SK-N-SH treated with all-trans-retinoic acid at 6 μM for 48 hours (cell line): ENCODE data around the gene FBXL14.

Experiments used
- ARNTL ChIP-seq: fragments of 450-650 bp; formaldehyde crosslinking; IDR thresholded peaks from 2 replicates; pipeline ENCODE4 v1.5.0; 2020; ENCODE audit warnings: low read depth, mild to moderate bottlenecking, moderate library complexity, borderline replicate concordance
- BACH2 ChIP-seq: fragments of 250-450 bp; sonication (Bioruptor Pico); IDR thresholded peaks from 2 replicates; pipeline ENCODE4 v1.9.0; 2021; ENCODE audit warnings: mild to moderate bottlenecking, borderline replicate concordance
- OSR1 ChIP-seq: fragments of 250-450 bp; sonication (Bioruptor Pico); IDR thresholded peaks from 2 replicates; pipeline ENCODE4 v1.8.0; 2022; ENCODE audit warnings: moderate library complexity, mild to moderate bottlenecking, inconsistent platforms
- RARB ChIP-seq: fragments of 250-450 bp; sonication (Bioruptor Pico); IDR thresholded peaks from 2 replicates; pipeline ENCODE4 v1.8.0; 2021; ENCODE audit warnings: mild to moderate bottlenecking, moderate library complexity
- SNAI2 ChIP-seq: fragments of 250-450 bp; sonication (Bioruptor Pico); IDR thresholded peaks from 2 replicates; pipeline ENCODE4 v1.5.0; 2020; ENCODE audit warnings: mild to moderate bottlenecking, moderate library complexity
- ZFP3 ChIP-seq: fragments of 250-450 bp; sonication (Bioruptor Pico); IDR thresholded peaks from 2 replicates; pipeline ENCODE4 v1.5.0; 2020; ENCODE audit warnings: mild to moderate bottlenecking, moderate library complexity
- ZNF70 ChIP-seq: fragments of 450-650 bp; formaldehyde crosslinking; IDR thresholded peaks from 2 replicates; pipeline ENCODE4 v1.5.0; 2020; ENCODE audit warnings: mild to moderate bottlenecking, moderate library complexity
- ZNF8 ChIP-seq: fragments of 450-650 bp; formaldehyde crosslinking; IDR thresholded peaks from 2 replicates; pipeline ENCODE4 v1.5.0; 2020; ENCODE audit warnings: mild to moderate bottlenecking, moderate library complexity
- TF ChIP-seq, protein P1 (sequence below): fragments of 250-450 bp; sonication (Bioruptor Pico); IDR thresholded peaks from 2 replicates; pipeline ENCODE4 v1.8.0; 2020; ENCODE audit warnings: mild to moderate bottlenecking, moderate library complexity, borderline replicate concordance
- TF ChIP-seq, protein P2 (sequence below): fragments of 250-450 bp; sonication (Bioruptor Pico); IDR thresholded peaks from 2 replicates; pipeline ENCODE4 v1.5.1; 2020; ENCODE audit warnings: low read depth, mild to moderate bottlenecking, moderate library complexity
- TF ChIP-seq, protein P3 (sequence below): fragments of 250-450 bp; sonication (Bioruptor Pico); IDR thresholded peaks from 2 replicates; pipeline ENCODE4 v1.5.1; 2021; ENCODE audit warnings: mild to moderate bottlenecking, moderate library complexity
- TF ChIP-seq, protein P4 (sequence below): fragments of 250-450 bp; sonication (Bioruptor Pico); IDR thresholded peaks from 2 replicates; pipeline ENCODE4 v1.8.0; 2021; ENCODE audit warnings: low read depth, mild to moderate bottlenecking, moderate library complexity, borderline replicate concordance

GRCh38 chr12:1575408-1576401 lies 18.7 kb downstream of the FBXL14 start:
- TF ChIP-seq ZNF8 (CRISPR knock-in tag) = no peak
- no peak for TF ChIP-seq SNAI2
- TF ChIP-seq, protein P1, sequence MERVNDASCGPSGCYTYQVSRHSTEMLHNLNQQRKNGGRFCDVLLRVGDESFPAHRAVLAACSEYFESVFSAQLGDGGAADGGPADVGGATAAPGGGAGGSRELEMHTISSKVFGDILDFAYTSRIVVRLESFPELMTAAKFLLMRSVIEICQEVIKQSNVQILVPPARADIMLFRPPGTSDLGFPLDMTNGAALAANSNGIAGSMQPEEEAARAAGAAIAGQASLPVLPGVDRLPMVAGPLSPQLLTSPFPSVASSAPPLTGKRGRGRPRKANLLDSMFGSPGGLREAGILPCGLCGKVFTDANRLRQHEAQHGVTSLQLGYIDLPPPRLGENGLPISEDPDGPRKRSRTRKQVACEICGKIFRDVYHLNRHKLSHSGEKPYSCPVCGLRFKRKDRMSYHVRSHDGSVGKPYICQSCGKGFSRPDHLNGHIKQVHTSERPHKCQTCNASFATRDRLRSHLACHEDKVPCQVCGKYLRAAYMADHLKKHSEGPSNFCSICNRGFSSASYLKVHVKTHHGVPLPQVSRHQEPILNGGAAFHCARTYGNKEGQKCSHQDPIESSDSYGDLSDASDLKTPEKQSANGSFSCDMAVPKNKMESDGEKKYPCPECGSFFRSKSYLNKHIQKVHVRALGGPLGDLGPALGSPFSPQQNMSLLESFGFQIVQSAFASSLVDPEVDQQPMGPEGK = no peak
- no peak for TF ChIP-seq RARB
- no peak for TF ChIP-seq ARNTL (CRISPR knock-in tag)
- TF ChIP-seq, protein P2, sequence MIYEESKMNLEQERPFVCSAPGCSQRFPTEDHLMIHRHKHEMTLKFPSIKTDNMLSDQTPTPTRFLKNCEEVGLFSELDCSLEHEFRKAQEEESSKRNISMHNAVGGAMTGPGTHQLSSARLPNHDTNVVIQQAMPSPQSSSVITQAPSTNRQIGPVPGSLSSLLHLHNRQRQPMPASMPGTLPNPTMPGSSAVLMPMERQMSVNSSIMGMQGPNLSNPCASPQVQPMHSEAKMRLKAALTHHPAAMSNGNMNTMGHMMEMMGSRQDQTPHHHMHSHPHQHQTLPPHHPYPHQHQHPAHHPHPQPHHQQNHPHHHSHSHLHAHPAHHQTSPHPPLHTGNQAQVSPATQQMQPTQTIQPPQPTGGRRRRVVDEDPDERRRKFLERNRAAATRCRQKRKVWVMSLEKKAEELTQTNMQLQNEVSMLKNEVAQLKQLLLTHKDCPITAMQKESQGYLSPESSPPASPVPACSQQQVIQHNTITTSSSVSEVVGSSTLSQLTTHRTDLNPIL = no peak
- TF ChIP-seq ZNF70 (CRISPR knock-in tag) = no peak
- TF ChIP-seq ZFP3 (CRISPR knock-in tag) = no peak
- TF ChIP-seq, protein P3, sequence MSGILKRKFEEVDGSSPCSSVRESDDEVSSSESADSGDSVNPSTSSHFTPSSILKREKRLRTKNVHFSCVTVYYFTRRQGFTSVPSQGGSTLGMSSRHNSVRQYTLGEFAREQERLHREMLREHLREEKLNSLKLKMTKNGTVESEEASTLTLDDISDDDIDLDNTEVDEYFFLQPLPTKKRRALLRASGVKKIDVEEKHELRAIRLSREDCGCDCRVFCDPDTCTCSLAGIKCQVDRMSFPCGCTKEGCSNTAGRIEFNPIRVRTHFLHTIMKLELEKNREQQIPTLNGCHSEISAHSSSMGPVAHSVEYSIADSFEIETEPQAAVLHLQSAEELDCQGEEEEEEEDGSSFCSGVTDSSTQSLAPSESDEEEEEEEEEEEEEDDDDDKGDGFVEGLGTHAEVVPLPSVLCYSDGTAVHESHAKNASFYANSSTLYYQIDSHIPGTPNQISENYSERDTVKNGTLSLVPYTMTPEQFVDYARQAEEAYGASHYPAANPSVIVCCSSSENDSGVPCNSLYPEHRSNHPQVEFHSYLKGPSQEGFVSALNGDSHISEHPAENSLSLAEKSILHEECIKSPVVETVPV (CRISPR knock-in tag) = no peak
- TF ChIP-seq OSR1 = no peak
- TF ChIP-seq, protein P4, sequence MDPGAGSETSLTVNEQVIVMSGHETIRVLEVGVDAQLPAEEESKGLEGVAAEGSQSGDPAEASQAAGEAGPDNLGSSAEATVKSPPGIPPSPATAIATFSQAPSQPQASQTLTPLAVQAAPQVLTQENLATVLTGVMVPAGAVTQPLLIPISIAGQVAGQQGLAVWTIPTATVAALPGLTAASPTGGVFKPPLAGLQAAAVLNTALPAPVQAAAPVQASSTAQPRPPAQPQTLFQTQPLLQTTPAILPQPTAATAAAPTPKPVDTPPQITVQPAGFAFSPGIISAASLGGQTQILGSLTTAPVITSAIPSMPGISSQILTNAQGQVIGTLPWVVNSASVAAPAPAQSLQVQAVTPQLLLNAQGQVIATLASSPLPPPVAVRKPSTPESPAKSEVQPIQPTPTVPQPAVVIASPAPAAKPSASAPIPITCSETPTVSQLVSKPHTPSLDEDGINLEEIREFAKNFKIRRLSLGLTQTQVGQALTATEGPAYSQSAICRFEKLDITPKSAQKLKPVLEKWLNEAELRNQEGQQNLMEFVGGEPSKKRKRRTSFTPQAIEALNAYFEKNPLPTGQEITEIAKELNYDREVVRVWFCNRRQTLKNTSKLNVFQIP (CRISPR knock-in tag) = no peak
- no peak for TF ChIP-seq BACH2 (CRISPR knock-in tag)
